HepG2 (cell line): Measurements from ENCODE around the gene NMNAT1. TPM values are rescaled to one million over a fixed set of nuclear protein-coding genes. Genes with fewer than 3 reads are reported as not detected.

Source experiments
- AGO1 ChIP-seq: fragments of 200-400 bp; formaldehyde crosslinking; IDR thresholded peaks from 2 replicates; pipeline ENCODE4 v1.6.1; 2017; ENCODE audit warnings: mild to moderate bottlenecking, low read depth, low read length, moderate library complexity; ENCODE audit not compliant: poor library complexity, severe bottlenecking
- CBFB ChIP-seq: sonication (generic); formaldehyde crosslinking; IDR thresholded peaks from 2 replicates; pipeline ENCODE4 v1.4.0; 2020; ENCODE audit warnings: missing genetic modification reagents
- CCAR2 ChIP-seq: fragments of 200-400 bp; formaldehyde crosslinking; optimal IDR thresholded peaks from 2 replicates; pipeline ENCODE3; 2018; ENCODE audit warnings: low read depth, mild to moderate bottlenecking, low read length, moderate library complexity
- GATAD1 ChIP-seq: IDR thresholded peaks from 2 replicates; pipeline ENCODE4 v1.6.1; 2016; ENCODE audit warnings: missing genetic modification reagents, missing compliant biosample characterization
- HNRNPL ChIP-seq: fragments of 200-400 bp; formaldehyde crosslinking; IDR thresholded peaks from 2 replicates; pipeline ENCODE4 v1.6.1; 2017; ENCODE audit warnings: mild to moderate bottlenecking, low read depth, low read length
- IRX3 ChIP-seq: sonication (generic); formaldehyde crosslinking; IDR thresholded peaks from 2 replicates; pipeline ENCODE4 v1.8.1; 2023; ENCODE audit warnings: mild to moderate bottlenecking, low read depth, missing genetic modification reagents, borderline replicate concordance
- KDM5A ChIP-seq: fragments of 200-600 bp; sonication (generic); IDR thresholded peaks from 2 replicates; pipeline ENCODE4 v1.7.0; 2018; ENCODE audit warnings: antibody characterized with exemption, mild to moderate bottlenecking, low read length, borderline replicate concordance
- MEF2D ChIP-seq: sonication (generic); formaldehyde crosslinking; IDR thresholded peaks from 2 replicates; pipeline ENCODE4 v1.5.1; 2020; ENCODE audit warnings: mild to moderate bottlenecking, missing genetic modification reagents
- MIER3 ChIP-seq: IDR thresholded peaks from 2 replicates; pipeline ENCODE4 v1.6.1; 2016; ENCODE audit warnings: missing compliant biosample characterization, borderline replicate concordance
- NFE2L1 ChIP-seq: sonication (generic); formaldehyde crosslinking; IDR thresholded peaks from 2 replicates; pipeline ENCODE4 v1.4.0; 2020; ENCODE audit warnings: missing genetic modification reagents, mild to moderate bottlenecking, borderline replicate concordance
- NFRKB ChIP-seq: fragments of 450-650 bp; IDR thresholded peaks from 2 replicates; pipeline ENCODE4 v1.6.1; 2017
- NR2F2 ChIP-seq: IDR thresholded peaks from 2 replicates; pipeline ENCODE4 v1.6.1; 2012; ENCODE audit warnings: low read depth, inconsistent platforms, borderline replicate concordance
- POLR2A ChIP-seq, 2 experiments: IDR thresholded peaks; 2 replicates each; pipeline ENCODE4 v1.6.1; 2011; ENCODE audit warnings: low read depth in 2 of 2, low read length in 2 of 2, mild to moderate bottlenecking in 1 of 2, moderate library complexity in 1 of 2; ENCODE audit not compliant: insufficient read depth in 1 of 2
- TMF1 ChIP-seq: sonication (generic); formaldehyde crosslinking; IDR thresholded peaks from 2 replicates; pipeline ENCODE4 v1.8.1; 2022; ENCODE audit warnings: low read depth, missing genetic modification reagents
- ZEB1 ChIP-seq: IDR thresholded peaks from 2 replicates; pipeline ENCODE4 v1.6.1; 2012; ENCODE audit warnings: mild to moderate bottlenecking, low read depth, inconsistent platforms; ENCODE audit not compliant: insufficient replicate concordance
- ZFAT ChIP-seq: sonication (generic); formaldehyde crosslinking; conservative IDR thresholded peaks from 2 replicates; pipeline ENCODE4 v1.8.1; 2023; ENCODE audit warnings: missing genetic modification reagents, inconsistent platforms
- ZNF143 ChIP-seq: sonication (generic); formaldehyde crosslinking; IDR thresholded peaks from 2 replicates; pipeline ENCODE4 v1.4.0; 2020; ENCODE audit warnings: missing genetic modification reagents
- ZNF382 ChIP-seq: sonication (generic); formaldehyde crosslinking; IDR thresholded peaks from 2 replicates; pipeline ENCODE4 v1.5.0; 2020; ENCODE audit warnings: missing genetic modification reagents, mild to moderate bottlenecking, borderline replicate concordance
- ZNF589 ChIP-seq: sonication (generic); formaldehyde crosslinking; conservative IDR thresholded peaks from 2 replicates; pipeline ENCODE4 v1.8.0; 2022; ENCODE audit warnings: mild to moderate bottlenecking, moderate library complexity, missing genetic modification reagents
- ZNF782 ChIP-seq: sonication (generic); formaldehyde crosslinking; IDR thresholded peaks from 2 replicates; pipeline ENCODE4 v1.4.0; 2020; ENCODE audit warnings: missing genetic modification reagents, mild to moderate bottlenecking, borderline replicate concordance
- polyA plus RNA-seq, 8 experiments: library from polyadenylated mRNA; depleted of rRNA in 3 of 8; stranded (reverse) in 7 of 8; unstranded in 1 of 8; fragments of >200 nt; fragmentation: Illumina TruSeq in 4 of 8; extraction: Trizol in 4 of 8; gene quantifications; 2 replicates each; pipeline versions ENCODE4 v1.2.1 to v1.2.3, GENCODE V29; 2011 to 2016; ENCODE audit warnings: low read depth in 4 of 8, missing spikeins in 1 of 8, mixed read lengths in 1 of 8; ENCODE audit not compliant: insufficient read depth in 1 of 8
- total RNA-seq, 5 experiments: library from RNA; depleted of rRNA; stranded (reverse); fragments of >200 nt; fragmentation: Illumina TruSeq; extraction: Trizol; gene quantifications; 2 replicates each; pipeline ENCODE4 v1.2.3, GENCODE V29; 2016; ENCODE audit warnings: low read depth in 1 of 5
- TF ChIP-seq, protein P1 (sequence below): sonication (generic); formaldehyde crosslinking; IDR thresholded peaks from 2 replicates; pipeline ENCODE4 v1.9.0; 2021; ENCODE audit warnings: missing genetic modification reagents, borderline replicate concordance
- TF ChIP-seq, protein P2 (sequence below): sonication (generic); formaldehyde crosslinking; IDR thresholded peaks from 2 replicates; pipeline ENCODE4 v1.4.0; 2020; ENCODE audit warnings: missing genetic modification reagents
- TF ChIP-seq, protein P3 (sequence below): sonication (generic); formaldehyde crosslinking; IDR thresholded peaks from 2 replicates; pipeline ENCODE4 v1.5.0; 2020; ENCODE audit warnings: mild to moderate bottlenecking, missing genetic modification reagents
- TF ChIP-seq, protein P4 (sequence below): IDR thresholded peaks from 2 replicates; pipeline ENCODE4 v1.6.1; 2012; ENCODE audit warnings: inconsistent platforms

Gene NMNAT1
- total and polyA plus RNA-seq, 2 of the 13 experiments (the other 11 are each of a cell fraction or from before 2014, with no cell fraction given): 5.6 to 12.2 TPM

DNA sequence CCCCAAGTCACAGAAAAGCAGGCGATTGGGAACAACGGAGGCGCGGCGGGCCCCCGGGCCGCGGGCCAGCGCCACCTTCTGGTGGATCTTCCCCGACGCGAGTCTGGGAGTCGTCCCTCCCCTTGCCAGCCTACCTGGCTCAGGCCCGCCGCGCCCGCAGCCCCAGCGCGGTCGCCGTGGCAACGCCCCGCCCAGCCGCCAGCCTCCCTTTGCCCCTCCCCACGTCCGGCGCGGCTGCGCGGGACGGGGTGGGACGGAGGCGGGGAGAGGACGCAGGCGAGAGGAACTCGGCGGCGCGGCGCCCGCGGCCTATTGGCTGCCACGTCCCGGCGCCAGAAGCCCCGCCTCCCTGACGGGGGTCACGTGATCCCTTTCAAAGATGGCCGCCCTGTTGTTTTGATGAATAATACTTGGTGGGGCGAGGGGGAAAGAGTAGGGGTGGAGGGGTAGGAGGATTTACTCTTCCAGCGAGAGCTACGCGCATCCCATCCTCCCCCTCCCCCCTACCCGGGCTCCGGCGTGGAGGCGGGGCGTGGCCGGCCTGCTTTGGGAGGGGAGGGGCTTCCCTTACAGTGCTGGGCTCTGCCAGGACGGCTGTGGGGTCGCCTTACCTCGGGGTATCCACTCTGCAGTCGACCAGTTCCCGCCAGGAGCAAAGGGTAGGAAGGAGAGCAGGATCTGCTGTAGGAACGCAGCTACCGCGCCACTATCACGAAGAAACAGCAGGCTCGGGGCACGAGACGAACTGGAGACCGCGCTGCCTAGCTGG, 89.5 kb downstream of the NMNAT1 start, which contains the start of gene UBE4B (continued):
- TF ChIP-seq, protein P1, sequence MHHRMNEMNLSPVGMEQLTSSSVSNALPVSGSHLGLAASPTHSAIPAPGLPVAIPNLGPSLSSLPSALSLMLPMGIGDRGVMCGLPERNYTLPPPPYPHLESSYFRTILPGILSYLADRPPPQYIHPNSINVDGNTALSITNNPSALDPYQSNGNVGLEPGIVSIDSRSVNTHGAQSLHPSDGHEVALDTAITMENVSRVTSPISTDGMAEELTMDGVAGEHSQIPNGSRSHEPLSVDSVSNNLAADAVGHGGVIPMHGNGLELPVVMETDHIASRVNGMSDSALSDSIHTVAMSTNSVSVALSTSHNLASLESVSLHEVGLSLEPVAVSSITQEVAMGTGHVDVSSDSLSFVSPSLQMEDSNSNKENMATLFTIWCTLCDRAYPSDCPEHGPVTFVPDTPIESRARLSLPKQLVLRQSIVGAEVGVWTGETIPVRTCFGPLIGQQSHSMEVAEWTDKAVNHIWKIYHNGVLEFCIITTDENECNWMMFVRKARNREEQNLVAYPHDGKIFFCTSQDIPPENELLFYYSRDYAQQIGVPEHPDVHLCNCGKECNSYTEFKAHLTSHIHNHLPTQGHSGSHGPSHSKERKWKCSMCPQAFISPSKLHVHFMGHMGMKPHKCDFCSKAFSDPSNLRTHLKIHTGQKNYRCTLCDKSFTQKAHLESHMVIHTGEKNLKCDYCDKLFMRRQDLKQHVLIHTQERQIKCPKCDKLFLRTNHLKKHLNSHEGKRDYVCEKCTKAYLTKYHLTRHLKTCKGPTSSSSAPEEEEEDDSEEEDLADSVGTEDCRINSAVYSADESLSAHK (CRISPR knock-in tag): no peak
- TF ChIP-seq ZFAT (CRISPR knock-in tag): no peak
- TF ChIP-seq, protein P2, sequence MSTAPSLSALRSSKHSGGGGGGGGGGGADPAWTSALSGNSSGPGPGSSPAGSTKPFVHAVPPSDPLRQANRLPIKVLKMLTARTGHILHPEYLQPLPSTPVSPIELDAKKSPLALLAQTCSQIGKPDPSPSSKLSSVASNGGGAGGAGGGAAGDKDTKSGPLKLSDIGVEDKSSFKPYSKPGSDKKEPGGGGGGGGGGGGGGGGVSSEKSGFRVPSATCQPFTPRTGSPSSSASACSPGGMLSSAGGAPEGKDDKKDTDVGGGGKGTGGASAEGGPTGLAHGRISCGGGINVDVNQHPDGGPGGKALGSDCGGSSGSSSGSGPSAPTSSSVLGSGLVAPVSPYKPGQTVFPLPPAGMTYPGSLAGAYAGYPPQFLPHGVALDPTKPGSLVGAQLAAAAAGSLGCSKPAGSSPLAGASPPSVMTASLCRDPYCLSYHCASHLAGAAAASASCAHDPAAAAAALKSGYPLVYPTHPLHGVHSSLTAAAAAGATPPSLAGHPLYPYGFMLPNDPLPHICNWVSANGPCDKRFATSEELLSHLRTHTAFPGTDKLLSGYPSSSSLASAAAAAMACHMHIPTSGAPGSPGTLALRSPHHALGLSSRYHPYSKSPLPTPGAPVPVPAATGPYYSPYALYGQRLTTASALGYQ (CRISPR knock-in tag): no peak
- TF ChIP-seq ZNF382 (CRISPR knock-in tag): no peak
- TF ChIP-seq CCAR2: no peak
- peak; percentile 88 for TF ChIP-seq KDM5A
- no peak for TF ChIP-seq NFE2L1 (CRISPR knock-in tag)
- no peak for TF ChIP-seq ZEB1
- TF ChIP-seq, protein P3, sequence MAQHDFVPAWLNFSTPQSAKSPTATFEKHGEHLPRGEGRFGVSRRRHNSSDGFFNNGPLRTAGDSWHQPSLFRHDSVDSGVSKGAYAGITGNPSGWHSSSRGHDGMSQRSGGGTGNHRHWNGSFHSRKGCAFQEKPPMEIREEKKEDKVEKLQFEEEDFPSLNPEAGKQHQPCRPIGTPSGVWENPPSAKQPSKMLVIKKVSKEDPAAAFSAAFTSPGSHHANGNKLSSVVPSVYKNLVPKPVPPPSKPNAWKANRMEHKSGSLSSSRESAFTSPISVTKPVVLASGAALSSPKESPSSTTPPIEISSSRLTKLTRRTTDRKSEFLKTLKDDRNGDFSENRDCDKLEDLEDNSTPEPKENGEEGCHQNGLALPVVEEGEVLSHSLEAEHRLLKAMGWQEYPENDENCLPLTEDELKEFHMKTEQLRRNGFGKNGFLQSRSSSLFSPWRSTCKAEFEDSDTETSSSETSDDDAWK: no peak
- peak; percentile 32; the same call in 1 of the 2 replicates for TF ChIP-seq MEF2D (CRISPR knock-in tag)
- TF ChIP-seq IRX3 (CRISPR knock-in tag): no peak
- TF ChIP-seq TMF1: no peak
- TF ChIP-seq ZNF143 (CRISPR knock-in tag): 0 out of 2 replicates have a peak, but pooled peaks have one; percentile 16
- TF ChIP-seq MIER3 (CRISPR knock-in tag): no peak
- TF ChIP-seq CBFB: no peak
- no peak for TF ChIP-seq NFRKB
- TF ChIP-seq, protein P4, sequence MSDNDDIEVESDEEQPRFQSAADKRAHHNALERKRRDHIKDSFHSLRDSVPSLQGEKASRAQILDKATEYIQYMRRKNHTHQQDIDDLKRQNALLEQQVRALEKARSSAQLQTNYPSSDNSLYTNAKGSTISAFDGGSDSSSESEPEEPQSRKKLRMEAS: no peak; the same call in 1 of the 2 replicates
- peak; percentile 55 to 65 for TF ChIP-seq POLR2A (IDR thresholded peaks at IDR 0.05; ENCODE audit: insufficient read depth in 1 of 2, low read depth in 2 of 2, low read length in 2 of 2)
- peak; percentile 91 for TF ChIP-seq GATAD1 (CRISPR knock-in tag)
- TF ChIP-seq ZNF782: no peak
- TF ChIP-seq HNRNPL: no peak
- TF ChIP-seq AGO1: peak; percentile 64
- no peak for TF ChIP-seq ZNF589 (CRISPR knock-in tag)
- no peak for TF ChIP-seq NR2F2
